Nucleus accumbens (tissue), 56 donors: ENCODE results near the gene MIS18A.
A peak's percentile ranks its signal among the peaks of the same experiment; 100 is the strongest.
"Not testable (repeated sequence)": the region's sequence is repeated elsewhere in the genome, so short reads cannot be mapped to it uniquely, and the experiment has no call there.

ENCODE experiments used
- DNase-seq, 56 donors: peaks; one replicate each; lab custom pipeline; 2025; lab: John Stamatoyannopoulos, UW

The MIS18A gene

GRCh38 chr21:32278518-32279376, at the start of gene MIS18A:
MIS18A (minus strand) TSS chr21:32279049; CDS start chr21:32279014, 35 bp downstream.
- DNase-seq, result peak; percentile 12 to 95 (median 88)

GRCh38 chr21:32328595-32328994, 49.7 kb upstream of the MIS18A start:
- no peak for DNase-seq

GRCh38 chr21:32325706-32326105, 46.9 kb upstream of the MIS18A start:
- DNase-seq, result peak in 17 of 56 donors; percentile 9 to 51 (median 23)

GRCh38 chr21:32322676-32323075, 43.8 kb upstream of the MIS18A start:
- DNase-seq, result no peak

- DNase-seq, result no peak
Measured at GRCh38 chr21:32322103-32322502, 43.3 kb upstream of the MIS18A start.

GRCh38 chr21:32321480-32321879, 42.6 kb upstream of the MIS18A start:
- DNase-seq, result no peak

GRCh38 chr21:32320726-32321125, 41.9 kb upstream of the MIS18A start:
- no peak for DNase-seq

GRCh38 chr21:32320059-32320458, 41.2 kb upstream of the MIS18A start:
- peak in 2 of 56 donors; percentile 11 to 23 for DNase-seq

- DNase-seq, result no peak
Measured at GRCh38 chr21:32319012-32319411, 40.2 kb upstream of the MIS18A start.

- no peak for DNase-seq
Measured at GRCh38 chr21:32317726-32318125, 38.9 kb upstream of the MIS18A start.

GRCh38 chr21:32316361-32317215, 37.7 kb upstream of the MIS18A start:
- DNase-seq, result no peak

GRCh38 chr21:32315511-32316281, 36.8 kb upstream of the MIS18A start:
- DNase-seq, result no peak

- no peak for DNase-seq
Measured at GRCh38 chr21:32314806-32315205, 36.0 kb upstream of the MIS18A start.

GRCh38 chr21:32312976-32313375, 34.1 kb upstream of the MIS18A start:
- DNase-seq, result no peak

GRCh38 chr21:32312326-32312725, 33.5 kb upstream of the MIS18A start:
- DNase-seq, result peak in 1 of 56 donors; percentile 33

GRCh38 chr21:32311621-32312020, 32.8 kb upstream of the MIS18A start:
- DNase-seq, result no peak

GRCh38 chr21:32310976-32311375, 32.1 kb upstream of the MIS18A start:
- not testable (repeated sequence) for DNase-seq

- no peak for DNase-seq
Measured at GRCh38 chr21:32309906-32310460, 31.1 kb upstream of the MIS18A start.

- DNase-seq, result no peak
Measured at GRCh38 chr21:32308696-32309095, 29.8 kb upstream of the MIS18A start.

- DNase-seq, result no peak
Measured at GRCh38 chr21:32307706-32308105, 28.9 kb upstream of the MIS18A start.
